ENCODE data around the gene ZNF280C.

The ZNF280C gene

DNA sequence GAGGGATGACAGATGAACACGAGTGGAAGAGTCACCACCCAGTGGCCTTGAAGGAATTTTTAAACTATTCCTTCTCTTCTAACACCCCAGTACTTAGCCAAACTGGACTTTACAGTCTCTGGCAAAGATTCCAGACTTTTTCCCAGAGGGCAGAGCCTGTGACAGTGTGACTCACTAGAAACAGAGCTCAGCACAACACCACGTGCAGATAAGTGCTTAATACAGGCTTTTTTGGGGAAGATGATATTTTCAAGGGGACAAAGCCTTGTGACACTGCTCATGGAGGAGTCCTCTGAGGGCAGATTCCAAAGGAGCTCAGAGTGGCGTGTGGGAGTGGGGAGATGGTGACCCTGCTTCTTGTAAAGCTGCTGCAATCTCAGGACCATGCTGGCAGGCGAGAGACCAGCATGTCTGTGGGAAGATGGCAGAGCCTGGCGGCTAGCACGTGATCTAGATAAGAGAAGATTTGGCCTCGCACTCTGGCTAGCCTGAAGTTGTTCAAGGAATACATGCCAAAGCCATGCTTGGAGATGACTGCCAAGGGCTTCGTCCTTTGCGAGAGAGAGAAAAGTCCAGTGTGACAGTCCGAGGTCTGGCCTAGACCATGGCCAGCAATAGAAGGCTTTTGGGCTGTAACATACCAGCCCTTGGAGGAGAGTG, 94.5 kb downstream of the ZNF280C start:
- peak; percentile 79 for DNase-seq

DNA sequence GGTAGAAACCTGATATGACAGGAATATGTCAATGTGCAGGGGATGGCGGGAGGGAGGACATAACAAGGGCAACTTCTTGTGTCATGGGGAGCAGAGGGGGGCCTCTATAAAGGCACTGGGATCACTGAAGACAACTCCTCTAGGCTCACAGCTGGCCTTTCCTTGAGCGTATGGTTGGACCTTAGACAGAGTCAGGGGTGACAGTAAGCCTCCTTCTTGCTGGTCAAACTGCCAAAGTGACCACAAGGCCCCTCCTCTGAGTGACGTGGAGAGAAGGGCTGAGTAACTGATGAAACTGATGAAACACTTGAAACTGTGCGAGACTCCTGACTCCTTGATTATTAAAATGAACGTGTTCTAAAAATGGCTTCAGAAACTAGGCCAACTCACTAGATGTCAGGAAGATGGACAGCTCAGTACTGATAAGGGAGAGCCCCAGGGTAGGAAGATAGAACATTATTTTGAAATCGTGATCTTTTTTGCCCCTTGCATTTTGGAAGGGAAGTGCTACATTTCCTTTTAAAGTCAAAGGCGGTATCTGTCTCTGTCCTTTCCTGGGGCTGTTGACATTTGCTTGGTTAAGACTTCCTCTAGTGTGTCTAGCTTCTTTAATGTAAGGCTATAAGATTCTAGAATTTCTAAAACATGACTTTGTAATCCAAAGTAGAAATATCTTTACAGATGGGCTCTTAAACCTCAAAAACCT, 95.4 kb downstream of the ZNF280C start:
- peak; percentile 66 for DNase-seq

DNA sequence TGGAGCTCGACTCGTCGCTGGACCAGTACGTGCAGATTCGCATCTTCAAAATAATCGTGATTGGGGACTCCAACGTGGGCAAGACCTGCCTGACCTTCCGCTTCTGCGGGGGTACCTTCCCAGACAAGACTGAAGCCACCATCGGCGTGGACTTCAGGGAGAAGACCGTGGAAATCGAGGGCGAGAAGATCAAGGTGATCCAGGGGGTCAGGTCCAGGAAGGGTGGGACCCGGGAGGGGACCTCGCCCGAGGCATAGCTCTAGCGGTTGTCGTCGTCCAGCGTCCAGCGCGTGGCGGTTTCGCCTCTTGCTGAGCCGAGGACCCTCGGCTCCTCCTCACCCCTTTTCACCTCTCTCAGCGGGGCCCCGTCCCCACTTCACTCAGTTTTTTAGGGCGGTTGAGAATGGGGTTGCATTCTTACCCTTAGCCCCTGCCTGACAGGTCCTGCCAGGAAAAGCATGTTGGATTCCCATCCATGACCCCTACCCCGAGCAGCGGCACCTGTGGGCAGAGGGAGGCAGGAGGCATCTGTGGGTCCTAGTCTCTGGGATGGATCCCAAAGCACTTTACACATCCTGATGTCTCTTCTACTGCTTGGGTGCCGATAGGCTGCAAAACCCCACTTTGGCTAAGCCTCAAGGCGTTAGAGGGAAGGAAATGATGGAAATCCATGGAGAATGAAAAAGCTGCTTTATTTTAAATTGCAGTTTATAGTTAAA, 96.4 kb downstream of the ZNF280C start:
- no peak for DNase-seq

DNA sequence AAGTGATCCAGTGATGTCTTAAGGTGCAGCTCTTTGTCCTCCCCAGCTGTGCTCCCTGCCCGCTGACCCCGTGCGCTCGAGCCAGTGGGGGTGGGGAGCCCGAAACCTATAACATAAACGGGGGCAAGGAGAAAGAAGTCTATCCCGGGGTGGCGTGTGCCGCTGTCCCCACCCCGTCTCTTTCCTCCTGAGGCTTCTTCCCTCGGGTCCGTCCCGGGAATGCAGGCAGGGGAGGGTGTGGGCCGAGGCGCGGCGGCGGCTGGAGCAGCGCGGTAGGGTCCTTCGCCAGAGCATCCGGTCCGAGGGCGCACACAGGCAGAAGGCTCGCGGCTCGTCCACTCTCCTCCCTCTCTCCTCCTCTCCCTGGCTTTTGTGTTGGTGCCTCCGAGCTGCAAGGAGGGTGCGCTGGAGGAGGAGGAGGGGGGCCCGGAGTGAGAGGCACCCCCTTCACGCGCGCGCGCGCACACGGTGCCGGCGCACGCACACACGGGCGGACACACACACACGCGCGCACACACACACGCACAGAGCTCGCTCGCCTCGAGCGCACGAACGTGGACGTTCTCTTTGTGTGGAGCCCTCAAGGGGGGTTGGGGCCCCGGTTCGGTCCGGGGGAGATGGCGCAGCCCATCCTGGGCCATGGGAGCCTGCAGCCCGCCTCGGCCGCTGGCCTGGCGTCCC, 97.1 kb downstream of the ZNF280C start, which contains the start of gene RAB33A:
RAB33A (plus strand) TSS at position 517 of the 681 bp plus-strand sequence; CDS start at position 618, 101 bp downstream.
- peak; percentile 69 for DNase-seq

DNA sequence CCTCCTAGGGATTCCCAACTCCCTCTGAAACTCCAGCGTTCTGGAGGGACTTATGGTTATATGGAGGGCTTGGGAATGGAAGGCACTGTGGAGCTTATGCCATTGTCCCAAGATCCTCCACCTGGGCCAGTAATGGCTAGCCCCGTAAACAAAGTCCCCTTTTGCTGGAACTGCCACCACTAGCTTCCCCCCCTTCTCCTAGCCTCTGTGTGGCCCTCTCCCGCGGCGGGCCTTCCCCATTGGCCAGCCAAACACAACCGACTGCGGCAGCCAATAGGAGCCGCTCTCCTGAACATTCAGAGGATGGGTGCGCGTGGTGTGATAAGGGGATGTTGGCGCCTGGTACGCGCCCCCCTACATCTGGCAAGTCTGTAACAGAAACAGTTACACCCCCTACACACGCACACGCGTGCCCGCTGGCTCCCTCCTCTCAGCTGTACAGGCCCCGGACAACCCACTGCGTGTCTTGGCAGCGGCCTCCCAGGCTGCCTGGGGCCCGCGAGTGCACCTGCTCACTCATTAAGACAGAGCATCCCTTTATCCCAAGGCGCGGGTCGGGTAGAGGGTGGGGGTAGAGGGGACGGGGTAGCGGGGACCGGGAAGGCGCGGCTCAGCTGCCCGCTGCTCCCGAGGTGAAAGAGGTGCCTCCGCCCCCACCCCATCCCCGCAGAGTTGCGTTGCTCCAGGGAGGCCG, 97.8 kb downstream of the ZNF280C start:
- DNase-seq: peak; percentile 62

DNA sequence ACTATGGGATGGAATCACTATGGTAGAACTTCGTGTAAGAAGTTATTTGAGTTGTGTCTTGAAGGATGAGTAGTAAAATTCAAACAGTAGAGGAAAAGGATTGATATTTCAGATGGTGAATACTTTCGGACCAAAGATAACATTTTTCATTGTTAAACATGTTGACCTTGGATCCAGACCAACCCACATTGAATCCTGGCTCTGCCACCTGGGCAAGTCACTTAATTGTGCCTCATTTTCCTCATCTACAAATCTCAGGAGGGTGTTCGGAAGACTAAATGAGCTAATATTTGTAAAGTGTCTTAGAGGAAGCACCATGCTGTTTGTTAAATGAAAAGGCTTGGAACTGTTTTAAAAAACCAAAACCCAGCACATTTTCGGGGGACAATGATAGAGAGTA, 101.7 kb downstream of the ZNF280C start:
- DNase-seq: no peak

DNA sequence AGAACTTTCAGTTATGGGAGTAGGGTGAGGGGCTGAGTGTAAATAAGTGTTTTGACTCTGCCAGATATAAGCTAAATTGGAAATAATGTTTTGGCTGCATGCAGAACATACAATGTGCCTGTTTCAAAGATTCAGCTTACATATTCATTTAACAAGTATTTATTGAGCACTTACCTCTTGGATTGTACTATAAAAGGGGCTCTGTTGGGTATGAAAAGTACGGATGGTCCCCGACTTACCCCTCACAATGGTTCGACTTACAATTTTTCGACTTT, 102.3 kb downstream of the ZNF280C start:
- DNase-seq: no peak

DNA sequence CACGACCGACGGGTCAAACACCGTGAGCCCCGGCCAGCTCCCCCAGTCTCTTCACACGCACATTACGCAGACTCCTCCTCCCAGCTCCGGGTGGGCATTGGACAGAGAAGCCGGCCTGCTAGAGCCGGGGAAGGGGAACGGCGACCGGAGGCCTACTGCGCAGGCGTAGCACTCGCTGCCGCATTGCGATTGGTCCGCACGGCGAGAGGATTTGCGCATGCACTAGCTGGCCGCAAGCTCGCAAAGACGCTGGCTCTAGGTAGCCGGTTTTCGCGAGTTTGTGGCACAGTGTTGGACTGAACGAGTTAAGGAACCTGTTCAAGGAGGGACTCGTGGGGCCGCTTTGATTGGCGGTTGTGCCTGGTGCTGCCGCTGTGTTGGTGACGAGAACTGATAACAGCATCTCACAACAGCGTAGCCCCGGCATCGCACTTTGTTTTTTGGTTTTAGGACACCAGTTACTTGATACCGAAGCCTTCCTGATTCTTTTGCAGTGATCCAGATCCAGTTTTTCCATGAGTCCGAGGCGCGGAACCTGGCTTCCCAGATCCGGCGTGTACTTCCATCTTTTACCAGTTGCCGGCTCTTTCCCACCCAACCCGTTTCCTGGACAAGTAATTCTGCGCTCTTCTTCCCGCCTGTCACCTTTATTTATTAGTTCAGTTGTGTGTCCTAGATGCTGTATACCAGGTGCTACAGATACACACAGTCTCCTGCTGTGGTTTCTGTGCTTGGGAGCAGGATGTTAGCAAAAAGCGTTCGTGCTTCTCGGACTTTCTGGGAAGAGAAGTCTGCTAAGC, 102.8 kb downstream of the ZNF280C start, which contains the start of gene AIFM1:
AIFM1 (minus strand) TSS at position 139 of the 800 bp plus-strand sequence. CDS start 185 bp downstream, outside the sequence.
- peak; percentile 97 for DNase-seq

DNA sequence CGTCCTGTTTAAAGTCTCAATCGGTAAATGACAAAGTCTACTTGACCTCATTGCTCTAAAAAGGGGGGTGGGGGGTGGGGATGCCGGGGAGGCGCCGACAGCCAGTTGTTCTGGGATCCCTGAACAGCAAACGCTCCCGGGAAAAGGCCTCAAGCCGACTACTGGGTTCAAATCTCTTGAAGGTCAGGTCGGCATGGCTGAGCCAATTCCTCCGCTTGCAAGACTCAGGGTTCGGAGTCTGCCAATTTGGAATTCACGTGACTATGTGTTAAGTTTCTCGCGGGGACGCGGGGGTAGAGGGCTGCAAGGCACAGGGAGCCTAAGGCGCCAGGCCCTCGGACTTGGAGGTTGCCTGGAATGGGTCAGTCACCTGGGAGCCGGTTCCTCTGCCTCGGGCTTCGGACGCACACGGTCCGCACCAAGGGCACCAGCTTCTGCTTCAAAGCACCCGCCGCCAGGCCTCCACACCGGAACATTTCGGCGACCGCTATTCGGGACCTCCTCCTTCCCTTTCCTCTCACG, 103.5 kb downstream of the ZNF280C start:
- no peak for DNase-seq

DNA sequence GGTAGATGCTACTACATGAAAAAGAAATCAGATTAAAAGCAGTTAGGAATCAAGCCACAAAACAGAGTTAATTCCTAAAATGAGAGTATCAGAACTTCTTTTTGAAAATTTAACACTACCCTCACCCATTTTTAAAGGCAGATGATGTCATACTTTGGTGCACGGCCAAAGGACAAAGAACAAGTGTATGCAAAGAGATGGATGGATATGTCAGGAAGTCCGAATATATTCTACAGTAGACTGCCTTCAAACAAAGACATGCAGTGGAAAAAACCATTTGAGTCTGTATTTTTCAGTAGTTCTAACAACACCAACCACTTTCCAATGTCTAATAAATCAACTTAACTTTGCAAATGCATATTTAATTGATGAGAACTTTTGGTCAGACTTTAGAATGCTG, 105.3 kb downstream of the ZNF280C start:
- no peak for DNase-seq

DNA sequence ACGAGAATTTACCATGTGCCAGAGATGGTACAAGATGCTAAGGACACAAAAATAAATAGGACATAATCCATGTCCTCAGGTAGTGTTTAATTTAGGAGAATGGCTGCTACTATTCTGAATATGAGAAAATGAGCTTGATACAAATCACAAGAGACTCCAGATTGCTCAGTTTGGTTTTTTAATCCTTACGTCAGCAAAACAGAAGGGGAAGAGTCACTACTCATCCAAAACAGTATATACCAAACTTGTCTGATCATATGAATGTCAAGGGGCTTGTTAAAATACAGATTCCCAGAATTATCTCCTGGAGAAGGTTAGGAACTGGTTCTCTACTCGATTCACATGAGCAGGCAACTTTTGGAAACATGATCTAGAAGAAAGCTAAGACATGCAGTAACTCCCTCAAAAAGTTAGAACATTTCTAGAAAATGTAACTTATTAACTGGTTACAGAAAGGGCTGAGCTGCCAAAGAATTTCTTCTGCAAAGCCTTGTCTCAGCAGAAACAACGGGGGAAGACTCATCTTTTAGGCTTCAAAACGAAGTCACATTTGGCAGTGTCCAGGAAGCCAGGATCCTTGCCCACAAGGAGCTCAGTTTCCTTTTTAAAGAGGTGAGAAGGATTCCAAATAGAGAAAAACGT, 106.5 kb downstream of the ZNF280C start:
- DNase-seq: no peak

DNA sequence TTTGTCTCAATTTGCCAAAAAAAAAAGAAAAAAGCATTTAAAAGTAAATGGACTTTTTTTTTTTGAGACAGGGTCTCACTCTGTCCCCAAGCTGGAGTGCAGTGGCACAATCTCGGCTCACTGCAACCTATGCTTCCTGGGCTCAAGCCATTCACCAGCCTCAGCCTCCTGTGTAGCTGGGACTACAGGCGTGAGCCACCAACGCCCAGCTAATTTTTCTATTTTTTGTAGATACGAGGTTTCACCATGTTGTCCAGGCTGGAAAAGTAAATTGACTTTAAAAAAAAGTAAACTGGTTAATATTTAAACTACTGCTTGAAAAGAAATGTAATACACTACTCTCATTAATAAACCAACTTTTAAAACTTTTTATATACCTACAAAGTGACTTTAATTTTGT, 108.9 kb downstream of the ZNF280C start:
- DNase-seq: no peak

DNA sequence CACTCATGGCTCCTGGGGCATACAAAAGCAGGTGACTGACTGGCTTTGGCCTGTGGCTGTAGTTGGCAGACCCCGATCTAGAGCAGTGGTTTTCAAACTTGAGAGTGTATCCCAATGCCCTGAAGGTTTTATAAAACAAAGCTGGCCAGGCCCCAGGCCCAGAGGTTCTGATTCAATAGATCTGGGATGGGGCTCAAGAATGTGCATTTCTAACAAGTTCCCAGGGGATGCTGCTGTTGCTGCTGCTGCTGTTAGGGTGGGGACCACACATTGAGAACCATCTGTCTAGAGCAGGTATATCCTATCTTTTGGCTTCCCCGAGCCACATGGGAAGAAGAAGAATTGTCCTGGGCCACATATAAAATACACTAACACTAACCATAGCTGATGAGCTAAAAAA, 110.4 kb downstream of the ZNF280C start:
- no peak for DNase-seq

DNA sequence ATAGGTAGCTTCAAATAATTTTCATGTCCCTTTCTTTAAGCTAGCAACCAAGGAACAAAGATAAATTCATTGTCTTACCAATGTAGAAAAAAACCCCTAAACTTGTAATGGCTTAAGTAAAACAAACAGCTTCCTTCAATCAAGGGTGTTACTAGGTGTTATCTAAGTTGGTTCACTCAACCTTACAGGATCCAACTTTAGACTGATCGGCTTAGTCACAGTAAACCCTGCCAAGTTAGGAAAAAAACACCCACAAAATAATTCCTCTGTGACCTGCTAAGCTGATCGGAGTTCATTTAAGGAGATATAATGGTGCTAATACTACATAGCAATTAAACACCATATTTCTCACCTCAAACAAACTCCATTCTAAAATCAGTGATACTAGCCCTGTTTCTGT, 113.1 kb downstream of the ZNF280C start:
- no peak for DNase-seq

Measured in islet precursor cell (in vitro differentiated cells).